Ecto neural progenitor cell (in vitro differentiated cells): ENCODE measurements around the gene HSPG2.

ENCODE experiments used
- DNase-seq: peaks from one replicate; pipeline ENCODE4 v3.0.0-alpha.2; 2018; ENCODE audit warnings: low spot score

HSPG2 gene

DNA sequence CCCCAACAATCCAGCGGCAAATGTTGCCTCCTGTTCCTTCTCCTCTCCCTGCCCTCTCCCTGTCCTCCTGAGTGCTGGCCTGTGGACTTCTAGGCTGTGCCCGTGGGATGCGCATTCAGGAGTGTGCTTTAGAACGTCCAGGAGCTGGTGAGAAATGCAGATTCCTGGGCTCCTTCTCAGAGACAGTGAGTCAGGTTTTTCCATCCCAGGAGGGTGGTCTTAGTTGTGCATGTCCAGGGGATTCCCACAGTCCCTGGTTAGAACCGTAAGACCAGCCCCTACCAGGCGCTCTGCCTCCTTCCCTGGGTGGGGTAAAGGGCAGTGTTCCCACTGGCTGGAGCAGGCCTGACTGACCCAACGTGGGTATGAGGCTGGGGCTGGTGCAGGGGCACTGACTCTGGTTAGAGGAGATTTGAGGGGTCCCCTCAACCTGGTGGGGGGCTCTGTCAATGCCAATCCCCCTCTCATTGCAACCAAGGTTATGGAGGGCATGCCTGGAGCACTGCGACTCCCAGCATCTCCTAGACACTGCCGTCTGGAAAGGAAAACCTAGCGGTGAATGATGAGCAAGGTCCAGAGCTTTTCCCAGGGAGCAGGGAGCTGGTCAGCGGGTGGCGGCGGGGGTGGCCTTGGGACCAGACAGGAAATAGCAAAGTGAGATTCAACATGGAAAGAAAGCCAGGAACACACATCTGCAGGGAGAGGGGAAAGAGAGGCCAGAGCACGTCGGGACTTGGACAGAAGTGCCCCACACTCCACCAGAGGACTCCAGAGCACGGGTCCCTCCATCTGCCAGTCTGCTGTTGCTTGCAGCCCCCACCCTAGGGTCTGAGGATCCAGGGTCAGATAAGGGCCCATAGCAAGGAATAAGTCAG, 38.5 kb downstream of the HSPG2 start:
- DNase-seq: no peak

GRCh38 chr1:21897844-21898243, 39.3 kb downstream of the HSPG2 start:
- no peak for DNase-seq

DNA sequence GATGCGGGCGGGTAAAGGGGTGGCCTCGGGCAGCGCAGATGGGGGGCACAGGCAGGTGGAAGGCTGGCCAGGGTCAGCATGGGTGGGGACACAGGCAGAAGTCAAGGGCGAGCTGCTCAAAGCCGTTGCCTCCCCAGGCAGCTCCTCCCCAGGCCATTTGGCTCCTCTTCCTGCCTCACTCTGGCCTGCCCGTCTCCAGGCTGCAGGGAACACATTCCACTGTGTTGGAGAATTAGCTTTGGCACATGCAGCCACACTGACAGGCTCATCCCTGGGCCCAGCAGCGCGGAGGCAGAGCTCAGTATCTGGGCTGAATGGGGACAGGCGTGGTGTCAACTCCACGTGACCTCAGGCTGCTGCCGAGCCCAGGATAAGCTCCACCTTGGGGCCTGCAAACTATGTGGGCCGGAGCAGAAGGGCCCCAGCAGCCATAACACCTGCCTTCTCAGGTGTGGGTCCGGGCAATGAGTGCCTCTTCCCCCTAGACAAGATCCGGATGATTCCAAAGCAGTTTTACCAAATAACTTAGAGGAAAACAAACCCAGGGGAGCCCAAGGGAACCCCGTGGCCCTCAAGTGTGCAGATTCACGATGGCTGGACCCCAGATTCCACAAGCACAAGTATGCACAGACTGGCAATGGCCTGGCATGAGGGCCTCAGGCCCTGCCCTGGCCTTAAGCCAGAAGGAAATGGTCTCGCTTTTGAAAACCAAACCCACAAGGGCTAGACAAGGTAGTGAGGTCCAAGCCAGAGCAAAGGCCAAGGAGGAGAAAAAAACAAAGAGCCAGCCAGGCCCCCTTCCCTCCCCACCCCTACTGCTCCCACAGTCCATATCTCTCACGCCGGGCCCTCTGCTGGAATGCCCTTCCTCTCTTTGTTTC, 40.2 kb downstream of the HSPG2 start:
- no peak for DNase-seq

GRCh38 chr1:21896026-21896425, 41.1 kb downstream of the HSPG2 start:
- no peak for DNase-seq

DNA sequence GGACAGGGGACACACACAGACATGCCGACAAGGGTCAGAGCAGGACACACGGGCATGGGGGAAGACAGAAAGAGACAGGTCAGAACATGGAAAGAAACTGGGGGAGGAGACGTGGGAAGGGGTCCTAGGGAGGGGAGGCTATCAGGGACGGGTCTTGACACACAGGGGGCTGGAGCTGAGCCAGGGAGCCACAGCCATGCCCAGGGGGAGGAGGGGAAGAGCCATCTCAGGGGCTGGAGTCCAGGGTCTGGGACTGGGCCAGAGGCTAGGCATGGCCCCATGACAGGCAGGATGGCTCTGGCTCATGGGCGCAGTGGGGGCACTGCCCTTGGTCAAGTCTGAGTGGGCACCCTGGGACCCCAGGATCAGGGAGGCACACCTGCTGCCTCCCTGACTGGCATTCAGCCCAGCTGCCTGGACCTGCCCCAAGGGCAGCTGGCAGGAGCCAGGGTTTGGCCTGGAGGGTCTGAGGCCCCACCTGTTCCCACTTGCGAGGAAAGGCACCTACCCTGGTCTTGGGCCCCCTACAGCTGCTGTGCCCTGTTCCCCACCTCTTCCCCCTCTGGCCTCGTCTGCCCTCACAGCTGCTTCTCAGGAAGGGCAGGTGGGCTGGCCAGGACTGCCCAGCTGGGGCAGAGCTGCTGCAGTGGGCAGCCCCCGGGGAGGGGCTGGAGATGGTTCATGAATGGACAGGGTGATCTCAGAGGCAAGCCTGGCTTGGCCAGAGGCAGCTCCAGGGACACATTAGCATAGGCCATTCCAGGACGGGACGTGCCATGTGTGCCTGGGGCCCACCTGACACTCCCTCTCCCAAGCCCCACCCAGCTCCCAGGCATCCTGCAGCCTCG, 42.9 kb downstream of the HSPG2 start:
- DNase-seq: no peak

DNA sequence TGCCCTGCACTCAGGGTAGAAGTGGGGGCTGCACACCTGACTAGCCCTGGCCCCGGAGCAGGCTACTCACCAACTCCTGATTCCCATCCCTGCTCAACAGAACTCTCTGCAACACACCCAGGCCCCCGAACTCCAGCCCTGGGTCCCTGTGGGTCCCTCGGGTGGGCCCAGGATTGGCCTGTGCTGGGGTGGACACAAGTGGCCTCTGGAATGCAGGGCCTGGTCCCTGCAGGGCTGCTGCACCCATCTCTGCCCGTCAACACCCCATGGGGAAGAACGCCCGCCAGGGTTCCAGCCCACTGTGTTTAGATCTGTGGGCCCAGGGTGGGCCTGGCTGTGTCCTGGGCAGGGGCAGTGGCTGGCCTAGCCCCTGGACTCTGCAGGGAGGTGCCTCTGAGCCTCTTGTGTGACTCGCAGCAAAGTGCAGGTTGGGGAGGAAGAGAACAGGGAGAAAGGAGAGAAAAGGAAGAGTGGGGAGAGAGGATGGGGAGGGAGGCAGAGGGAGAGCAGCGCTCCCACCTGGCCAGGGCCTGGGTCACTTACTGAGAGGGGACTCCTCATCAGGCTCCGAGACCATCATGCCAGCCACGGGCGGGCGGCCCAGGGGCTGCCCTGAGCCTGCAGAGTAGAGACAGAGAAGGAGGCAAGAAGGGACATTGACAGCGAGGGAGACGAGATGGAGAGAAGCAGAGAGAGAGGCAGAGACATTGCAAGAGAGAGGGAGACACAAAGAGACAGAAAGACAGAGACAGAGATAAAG, 43.9 kb downstream of the HSPG2 start:
- no peak for DNase-seq

GRCh38 chr1:21891621-21892479, 45.3 kb downstream of the HSPG2 start:
- no peak for DNase-seq

GRCh38 chr1:21891081-21891480, 46.0 kb downstream of the HSPG2 start:
- no peak for DNase-seq

DNA sequence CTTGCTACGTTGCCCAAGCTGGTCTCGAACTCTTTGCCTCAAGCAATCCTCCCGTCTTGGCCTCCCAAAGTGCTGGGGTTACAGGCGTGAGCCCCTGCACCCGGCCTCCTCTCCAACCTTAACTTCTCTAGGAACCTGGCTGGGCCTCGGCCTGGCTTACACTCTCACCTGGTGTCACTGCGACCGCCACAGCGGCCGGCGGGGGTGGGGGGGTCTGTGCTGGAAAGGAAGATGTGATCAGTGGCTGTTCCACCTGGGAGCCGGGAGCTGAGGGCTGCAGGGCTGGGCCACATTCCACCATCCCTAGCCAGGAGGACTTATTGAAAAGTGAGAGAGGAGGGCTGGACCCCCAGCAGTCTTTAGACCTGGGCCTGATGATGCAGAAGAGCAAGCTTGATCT, 48.6 kb downstream of the HSPG2 start:
- no peak for DNase-seq

DNA sequence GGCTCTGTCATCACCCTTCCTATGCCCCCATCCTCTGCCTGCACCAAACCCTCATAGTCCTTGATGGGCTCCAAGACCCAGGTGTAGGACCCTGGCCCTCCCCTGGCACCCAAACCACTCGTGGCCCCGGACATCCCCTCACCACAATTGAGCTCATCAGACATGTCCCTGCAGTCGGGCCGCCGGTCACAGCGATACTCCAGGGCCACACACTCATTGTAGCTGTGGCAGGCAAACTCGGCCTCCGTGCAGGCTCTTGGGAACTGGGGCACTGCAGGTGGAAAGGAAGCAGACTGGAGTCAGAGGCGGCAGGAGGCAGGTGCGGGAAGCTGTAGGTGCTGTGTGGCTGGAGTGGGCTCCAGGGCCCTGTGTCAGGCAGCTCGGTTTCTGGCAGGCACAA, 49.3 kb downstream of the HSPG2 start:
- no peak for DNase-seq

DNA sequence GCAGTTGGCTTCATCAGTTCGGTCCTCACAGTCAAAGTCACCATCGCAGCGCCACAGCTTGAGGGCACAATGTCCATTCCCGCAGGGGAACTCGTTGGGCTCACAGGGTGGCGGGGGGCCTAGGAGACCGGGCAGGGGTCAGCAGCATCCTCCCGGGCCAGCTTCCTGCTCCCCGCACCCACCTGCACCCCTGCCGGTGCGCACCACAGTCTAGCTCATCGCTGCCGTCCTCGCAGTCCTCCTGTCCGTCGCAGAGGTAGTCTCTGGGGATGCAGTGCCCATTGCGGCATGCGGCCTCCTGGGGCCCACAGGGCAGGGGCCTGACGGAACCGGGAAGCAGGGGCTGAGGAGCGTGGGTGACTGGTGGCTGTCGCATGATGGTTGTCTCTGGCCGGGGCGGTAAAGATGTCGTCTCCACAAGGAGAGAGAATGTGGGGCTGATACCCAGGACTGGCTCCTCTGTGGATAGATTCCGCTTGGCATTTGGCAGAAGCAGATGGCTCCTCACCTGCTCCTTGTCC, 49.8 kb downstream of the HSPG2 start:
- no peak for DNase-seq

DNA sequence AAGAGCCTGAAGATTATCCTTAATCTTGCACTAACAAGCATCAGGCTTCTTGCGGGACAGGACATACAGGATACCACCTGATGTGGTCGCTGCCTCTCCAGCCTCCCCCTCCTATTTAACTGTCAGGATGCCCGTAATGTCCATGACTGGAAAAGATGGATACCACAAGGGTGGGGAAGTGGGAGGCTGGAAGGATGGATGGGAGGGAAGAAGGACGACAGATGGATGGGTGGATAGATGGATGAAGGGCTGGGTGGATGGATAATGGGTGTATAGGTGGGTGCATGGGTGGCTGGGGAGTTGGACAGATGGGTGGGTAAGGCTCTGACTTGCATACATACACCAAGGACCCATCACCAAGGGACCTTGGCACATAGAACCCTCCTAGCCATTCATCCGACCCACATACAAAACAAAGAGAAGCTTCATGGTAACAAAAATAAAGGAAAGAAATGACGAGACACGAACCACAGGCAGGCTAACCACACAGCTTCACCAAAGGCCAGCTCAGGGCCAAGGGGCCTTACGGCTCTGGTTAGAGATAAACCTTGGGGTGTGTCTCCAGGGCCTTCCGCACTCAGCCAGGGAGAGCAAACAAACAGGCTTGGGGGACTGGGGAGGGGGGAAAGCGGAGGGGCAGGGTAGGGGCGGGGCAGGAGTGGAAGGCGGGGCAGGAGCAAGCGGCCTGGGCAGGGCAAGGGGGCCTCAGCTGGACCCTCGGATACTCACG, 50.5 kb downstream of the HSPG2 start:
- no peak for DNase-seq

DNA sequence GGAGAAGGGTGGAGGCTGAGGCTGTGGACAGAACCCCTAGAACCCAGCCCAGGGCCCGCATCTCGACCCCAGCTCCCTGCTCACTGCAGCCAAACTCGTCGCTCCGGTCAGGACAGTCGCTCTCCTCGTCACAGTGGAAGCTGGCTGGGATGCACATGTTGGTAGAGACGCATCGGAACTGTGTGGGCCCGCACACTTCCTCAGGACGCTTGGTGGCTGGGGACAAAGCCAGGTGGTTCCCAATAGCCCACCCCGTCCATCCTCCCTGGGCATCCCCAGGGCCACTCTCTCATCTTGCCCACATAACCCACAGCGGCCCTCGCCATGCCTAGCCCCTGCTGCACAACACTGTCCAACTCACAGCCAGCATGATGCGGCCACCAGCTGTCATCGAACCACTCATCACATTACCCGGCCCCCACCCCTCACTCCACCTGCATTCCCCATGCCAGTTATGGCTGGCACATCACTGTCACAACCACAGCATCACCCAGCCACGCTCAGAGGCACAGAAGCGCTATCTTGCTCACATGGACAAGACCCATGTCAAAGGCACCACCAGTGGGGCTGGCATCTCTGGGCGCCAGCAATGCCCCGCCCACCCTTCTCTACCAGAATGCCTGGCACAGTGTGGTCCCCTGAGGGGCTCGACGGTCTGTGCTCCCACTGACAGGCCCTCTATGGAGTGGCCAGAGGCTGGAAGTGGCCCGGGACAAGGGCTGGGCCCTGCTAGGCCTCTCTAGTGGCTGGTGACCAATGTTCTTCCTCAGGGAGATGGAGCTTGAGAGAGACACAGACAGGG, 51.7 kb downstream of the HSPG2 start:
- DNase-seq: no peak

DNA sequence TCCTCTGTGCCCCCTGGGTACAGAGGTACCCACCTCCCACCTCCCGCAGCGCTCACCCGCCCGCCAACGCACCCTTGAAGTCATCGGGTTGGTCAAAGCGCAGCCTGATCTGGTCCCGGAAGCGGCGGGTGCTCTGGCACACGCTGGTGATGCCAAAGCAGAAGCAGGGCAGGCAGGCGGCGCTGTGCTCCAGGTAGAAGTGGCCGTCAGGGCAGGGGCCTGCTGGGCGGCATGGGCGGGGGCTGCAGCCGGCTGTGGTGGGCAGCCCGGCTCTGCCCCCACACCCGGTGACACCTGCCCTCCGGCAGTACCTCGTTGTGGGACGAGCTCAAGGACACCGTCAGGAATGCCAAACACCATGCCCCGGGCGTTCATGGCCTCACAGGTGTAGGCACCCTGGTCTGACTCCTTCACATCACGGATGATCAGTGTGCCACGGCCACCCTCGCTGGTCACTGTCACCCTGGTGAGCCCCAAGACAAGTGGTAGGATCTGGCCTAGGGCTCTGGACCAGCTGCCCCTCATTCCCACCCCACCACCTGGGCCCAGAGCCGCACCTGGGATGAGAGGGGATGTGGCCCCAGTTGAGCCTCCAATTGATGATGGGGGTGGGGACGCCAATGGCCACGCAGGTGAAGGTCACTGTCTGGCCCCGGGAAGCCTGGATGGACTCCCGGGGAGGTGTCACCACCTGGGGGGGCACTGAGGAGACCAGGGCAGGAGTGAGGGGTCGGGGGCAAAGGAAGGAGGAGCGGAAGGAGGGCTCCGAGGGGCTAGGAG, 52.5 kb downstream of the HSPG2 start:
- no peak for DNase-seq

DNA sequence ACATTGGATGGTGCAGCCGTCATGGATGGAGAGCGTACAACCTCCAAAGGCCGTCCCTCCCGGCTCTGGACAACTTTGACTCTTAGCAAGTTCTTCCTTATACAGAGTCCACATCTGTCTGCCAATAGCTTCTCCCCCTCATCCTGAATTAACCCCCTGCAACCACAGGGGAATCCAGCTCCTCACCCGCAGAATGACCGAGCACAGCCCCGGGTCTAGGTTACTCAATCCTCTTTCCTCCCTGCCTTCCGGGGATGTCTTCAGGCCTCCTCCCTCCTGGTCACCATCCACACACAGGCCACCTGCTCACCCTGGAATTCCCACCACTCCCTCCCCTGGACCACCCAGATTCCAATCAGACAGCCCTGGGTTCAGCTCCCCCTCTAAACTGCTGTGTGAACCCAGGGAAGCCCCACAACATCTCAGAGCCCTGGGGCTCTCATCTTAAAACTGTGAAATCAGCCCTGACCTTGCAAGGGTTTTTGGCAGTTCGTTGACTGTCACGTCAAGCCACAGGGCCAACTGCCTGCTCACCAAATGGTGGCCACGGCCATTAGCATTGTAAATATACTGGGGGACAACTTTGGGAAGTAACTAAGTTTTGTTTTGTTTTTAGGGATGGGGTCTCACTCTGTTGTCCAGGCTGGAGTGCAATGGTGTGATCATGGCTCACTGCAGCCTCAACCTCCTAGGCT, 54.2 kb downstream of the HSPG2 start:
- DNase-seq: no peak

DNA sequence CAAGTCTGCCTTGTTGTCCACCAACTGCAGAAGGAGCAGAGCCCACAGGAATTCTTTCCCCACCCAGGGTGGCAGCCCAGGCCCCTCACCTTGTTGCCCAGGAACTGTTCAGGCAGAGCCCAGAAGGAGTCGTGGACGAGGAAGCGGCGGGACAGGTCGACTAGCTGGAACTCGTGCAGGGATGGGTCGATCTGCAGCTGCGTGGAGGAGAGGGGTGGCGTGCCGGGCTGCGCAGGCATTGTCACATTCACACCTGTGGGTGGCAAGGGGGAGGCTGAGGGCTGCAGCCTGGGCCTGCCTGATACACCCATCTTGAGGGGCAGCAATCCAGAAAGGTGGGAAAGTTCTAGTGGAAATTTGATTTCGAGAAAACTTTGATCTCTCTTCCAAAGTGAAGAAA, 55.9 kb downstream of the HSPG2 start:
- no peak for DNase-seq

DNA sequence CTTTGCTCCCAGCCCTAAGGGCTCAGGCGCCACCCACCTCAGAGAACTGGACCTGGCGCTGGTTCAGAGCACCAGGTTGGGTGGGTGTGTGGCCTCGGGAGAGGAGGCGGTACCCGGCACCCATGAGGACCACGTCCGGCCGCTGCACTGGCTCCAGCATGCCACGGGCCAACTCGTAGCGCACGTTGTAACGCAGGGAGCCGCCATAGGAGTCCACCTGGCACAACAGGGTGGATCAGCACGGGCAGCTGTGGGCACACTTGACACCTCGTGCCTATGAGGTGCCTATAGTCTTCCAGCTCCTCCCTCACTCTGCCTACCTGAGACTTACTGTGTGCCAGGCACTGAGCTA, 56.5 kb downstream of the HSPG2 start:
- DNase-seq: no peak
